ENCODE measurements around the gene IFNA13.

- no peak for TF ChIP-seq CTCF (IDR thresholded peaks at IDR 0.05)
- no peak for TF ChIP-seq POLR2A (IDR thresholded peaks at IDR 0.05)
Observed at GRCh38 chr9:21357479-21358460, 10.1 kb downstream of the IFNA13 start.

Data from esophagus squamous epithelium (tissue), 4 donors.